LNCaP clone FGC (cell line): Measurements from ENCODE around the gene TRPC1.

ENCODE experiments used
- DNase-seq: peaks from one replicate; pipeline ENCODE4 v3.0.0-alpha.2; 2011; ENCODE audit warnings: low read depth
- H3K4me3 ChIP-seq: 2 replicates; pipeline ENCODE4 v1.5.1; 2011; ENCODE audit warnings: mild to moderate bottlenecking, low read depth, low read length, control low read depth
- CTCF ChIP-seq: IDR thresholded peaks from 2 replicates; pipeline ENCODE4 v1.5.1; 2012; ENCODE audit warnings: mild to moderate bottlenecking; ENCODE audit not compliant: control insufficient read depth, insufficient read depth; ENCODE audit errors: extremely low read depth

The TRPC1 gene

GRCh38 chr3:142724682-142725356, 985 bp downstream of the TRPC1 start:
- DNase-seq = no peak
- no peak for TF ChIP-seq CTCF
- H3K4me3 ChIP-seq = peak overlapping the region; percentile 50

GRCh38 chr3:142725357-142725739, 1.5 kb downstream of the TRPC1 start:
- no peak for TF ChIP-seq CTCF
- DNase-seq = no peak
- no peak overlapping the region for H3K4me3 ChIP-seq

- TF ChIP-seq CTCF = no peak
- no peak overlapping the region for H3K4me3 ChIP-seq
- no peak for DNase-seq
Measured at GRCh38 chr3:142726017-142726416, 2.2 kb downstream of the TRPC1 start.

- no peak overlapping the region for H3K4me3 ChIP-seq
- no peak for DNase-seq
- TF ChIP-seq CTCF = no peak
Measured at GRCh38 chr3:142732066-142732465, 8.2 kb downstream of the TRPC1 start.

GRCh38 chr3:142734834-142735233, 11.0 kb downstream of the TRPC1 start:
- DNase-seq = no peak
- no peak overlapping the region for H3K4me3 ChIP-seq
- TF ChIP-seq CTCF = no peak

- DNase-seq = no peak
- H3K4me3 ChIP-seq = no peak overlapping the region
- no peak for TF ChIP-seq CTCF
Measured at GRCh38 chr3:142735462-142735861, 11.6 kb downstream of the TRPC1 start.

DNA sequence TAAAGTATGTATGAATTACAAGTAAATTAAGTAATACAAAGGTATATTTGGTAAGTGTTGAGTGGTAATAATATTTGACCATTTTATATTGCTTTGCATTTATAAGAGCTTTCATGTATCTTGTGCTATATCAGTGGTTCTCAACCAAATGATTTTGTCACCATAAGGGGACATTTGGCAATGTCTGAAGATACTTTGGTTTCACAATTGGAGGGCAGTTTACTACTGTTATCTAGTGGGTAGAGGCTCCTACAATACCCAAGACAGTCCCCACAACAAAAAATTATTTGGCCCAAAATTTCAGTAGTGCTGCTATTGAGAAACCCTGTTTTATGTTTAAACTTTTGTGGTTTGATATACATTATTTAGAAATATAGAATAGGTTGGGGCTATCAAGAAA, 14.6 kb downstream of the TRPC1 start:
- no peak for TF ChIP-seq CTCF
- DNase-seq = no peak

More for the DNA sequence above, 14.6 kb downstream of the TRPC1 start:
- no peak overlapping the region for H3K4me3 ChIP-seq
